AG09319 (cell line): ENCODE results near the gene NAXE.

Experiments used
- DNase-seq: peaks from one replicate; pipeline ENCODE4 v3.0.0-alpha.2; 2010; ENCODE audit warnings: low read depth; ENCODE audit errors: extremely low read depth
- CTCF ChIP-seq: IDR thresholded peaks from 2 replicates; pipeline ENCODE4 v1.5.1; 2011; ENCODE audit warnings: low read depth, mild to moderate bottlenecking, inconsistent platforms, low read length, moderate library complexity

The NAXE gene

GRCh38 chr1:156618853-156619581, 27.4 kb downstream of the NAXE start, which contains the start of gene HAPLN2:
Gene HAPLN2, plus strand, starts transcription at chr1:156619415. Its CDS starts 4,076 bp downstream, at chr1:156623491.
- DNase-seq = no peak
- peak; percentile 39 for TF ChIP-seq CTCF

- no peak for DNase-seq
- no peak for TF ChIP-seq CTCF
Measured at GRCh38 chr1:156619582-156619955, 28.0 kb downstream of the NAXE start.

- no peak for TF ChIP-seq CTCF
- DNase-seq = no peak
Measured at GRCh38 chr1:156622581-156623297, 31.2 kb downstream of the NAXE start.

- DNase-seq = no peak
- TF ChIP-seq CTCF = peak; percentile 43
Measured at GRCh38 chr1:156623946-156624813, 32.6 kb downstream of the NAXE start.

GRCh38 chr1:156624814-156625435, 33.3 kb downstream of the NAXE start:
- no peak for TF ChIP-seq CTCF
- DNase-seq = no peak

- peak; percentile 78 for TF ChIP-seq CTCF
- no peak for DNase-seq
Measured at GRCh38 chr1:156625436-156626078, 34.0 kb downstream of the NAXE start.
